HEK293T (cell line): ENCODE results near the gene ERLIN1.

ENCODE experiments used
- CTCF ChIA-PET: fragments of 350-600 bp; formaldehyde crosslinking; extraction: SDS; loops from one replicate; lab custom pipeline; 2021; ENCODE audit warnings: antibody characterized with exemption, inconsistent platforms; lab: Yijun Ruan, JAX
- POLR2A ChIA-PET: fragments of 350-600 bp; formaldehyde crosslinking; extraction: SDS; loops from one replicate; lab custom pipeline; 2020; ENCODE audit warnings: antibody characterized with exemption, inconsistent platforms; lab: Yijun Ruan, JAX
- DNase-seq: peaks from one replicate; pipeline ENCODE4 v3.0.0; 2012; ENCODE audit warnings: mixed read lengths; ENCODE audit errors: extremely low spot score
- ARNT ChIP-seq: fragments of 450-650 bp; IDR thresholded peaks from 2 replicates; pipeline ENCODE4 v1.6.1; 2017; ENCODE audit warnings: mild to moderate bottlenecking
- BHLHE40 ChIP-seq: fragments of 450-650 bp; IDR thresholded peaks from 2 replicates; pipeline ENCODE4 v1.6.1; 2016; ENCODE audit warnings: mild to moderate bottlenecking, moderate library complexity, borderline replicate concordance
- CTBP1 ChIP-seq: fragments of 450-650 bp; IDR thresholded peaks from 2 replicates; pipeline ENCODE4 v1.6.1; 2016; ENCODE audit warnings: borderline replicate concordance
- ELF4 ChIP-seq: fragments of 450-650 bp; IDR thresholded peaks from 2 replicates; pipeline ENCODE4 v1.6.1; 2017; ENCODE audit warnings: antibody characterized with exemption
- FOXA1 ChIP-seq: fragments of 450-650 bp; IDR thresholded peaks from 2 replicates; pipeline ENCODE4 v1.6.1; 2016; ENCODE audit warnings: mild to moderate bottlenecking
- FOXK2 ChIP-seq: fragments of 450-650 bp; IDR thresholded peaks from 2 replicates; pipeline ENCODE4 v1.6.1; 2016; ENCODE audit warnings: mild to moderate bottlenecking
- FOXM1 ChIP-seq: fragments of 450-650 bp; IDR thresholded peaks from 2 replicates; pipeline ENCODE4 v1.6.1; 2017; ENCODE audit warnings: mild to moderate bottlenecking, borderline replicate concordance
- HDGF ChIP-seq: fragments of 450-650 bp; IDR thresholded peaks from 2 replicates; pipeline ENCODE4 v1.6.1; 2017; ENCODE audit warnings: antibody characterized with exemption, borderline replicate concordance
- L3MBTL2 ChIP-seq: fragments of 450-650 bp; conservative IDR thresholded peaks from 2 replicates; pipeline ENCODE4 v1.6.1; 2016; ENCODE audit warnings: mild to moderate bottlenecking
- LEF1 ChIP-seq: fragments of 450-650 bp; IDR thresholded peaks from 2 replicates; pipeline ENCODE4 v1.6.1; 2017; ENCODE audit warnings: mild to moderate bottlenecking, borderline replicate concordance
- NFRKB ChIP-seq: fragments of 450-650 bp; IDR thresholded peaks from 2 replicates; pipeline ENCODE4 v1.6.1; 2016; ENCODE audit warnings: mild to moderate bottlenecking, moderate library complexity
- SP1 ChIP-seq: fragments of 450-650 bp; IDR thresholded peaks from 2 replicates; pipeline ENCODE4 v1.6.1; 2017
- SUZ12 ChIP-seq: fragments of 450-650 bp; IDR thresholded peaks from 2 replicates; pipeline ENCODE4 v1.6.1; 2016; ENCODE audit warnings: mild to moderate bottlenecking
- TARDBP ChIP-seq: fragments of 450-650 bp; IDR thresholded peaks from 2 replicates; pipeline ENCODE4 v1.6.1; 2016
- ZNF384 ChIP-seq: fragments of 450-650 bp; IDR thresholded peaks from 2 replicates; pipeline ENCODE4 v1.6.1; 2016
- TF ChIP-seq, protein P1 (sequence below): fragments of 450-650 bp; IDR thresholded peaks from 2 replicates; pipeline ENCODE4 v1.6.1; 2016

The ERLIN1 gene

GRCh38 chr10:100122780-100123179 is 63.0 kb downstream of the ERLIN1 start:
- CTCF ChIA-PET, result interaction anchor here (0.8 kb wide), 1 partner anchor 13 kb away, joined by 4 read pairs; no protein-coding TSS in a partner anchor
- POLR2A ChIA-PET, result no interaction called here
- TF ChIP-seq FOXM1, result no peak
- no peak for TF ChIP-seq SP1
- TF ChIP-seq, protein P1, sequence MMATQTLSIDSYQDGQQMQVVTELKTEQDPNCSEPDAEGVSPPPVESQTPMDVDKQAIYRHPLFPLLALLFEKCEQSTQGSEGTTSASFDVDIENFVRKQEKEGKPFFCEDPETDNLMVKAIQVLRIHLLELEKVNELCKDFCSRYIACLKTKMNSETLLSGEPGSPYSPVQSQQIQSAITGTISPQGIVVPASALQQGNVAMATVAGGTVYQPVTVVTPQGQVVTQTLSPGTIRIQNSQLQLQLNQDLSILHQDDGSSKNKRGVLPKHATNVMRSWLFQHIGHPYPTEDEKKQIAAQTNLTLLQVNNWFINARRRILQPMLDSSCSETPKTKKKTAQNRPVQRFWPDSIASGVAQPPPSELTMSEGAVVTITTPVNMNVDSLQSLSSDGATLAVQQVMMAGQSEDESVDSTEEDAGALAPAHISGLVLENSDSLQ, result no peak
- no peak for TF ChIP-seq TARDBP
- no peak for TF ChIP-seq FOXK2
- TF ChIP-seq SUZ12, result no peak
- no peak for TF ChIP-seq NFRKB
- no peak for TF ChIP-seq ZNF384
- DNase-seq, result no peak

DNA sequence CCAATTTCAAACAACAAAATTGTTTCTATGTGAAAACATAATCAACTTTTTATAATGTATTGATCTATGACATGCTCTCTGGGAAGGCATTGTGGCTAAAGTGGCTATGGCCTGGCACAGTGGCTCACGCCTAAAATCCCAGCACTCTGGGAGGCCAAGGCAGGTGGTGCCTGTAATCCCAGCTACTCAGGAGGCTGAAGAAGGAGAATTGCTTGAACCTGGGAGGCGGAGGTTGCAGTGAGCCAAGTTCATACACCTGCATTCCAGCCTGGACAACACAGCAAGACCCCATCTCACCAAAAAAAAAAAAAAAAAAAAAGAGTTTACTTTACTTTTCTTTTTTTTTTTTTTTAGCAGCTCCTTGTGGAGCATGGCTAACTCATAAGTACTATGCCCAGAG is 65.3 kb downstream of the ERLIN1 start:
- no peak for DNase-seq
- no peak for TF ChIP-seq L3MBTL2
- TF ChIP-seq FOXM1, result no peak
- TF ChIP-seq FOXK2, result no peak
- no peak for TF ChIP-seq SUZ12
- TF ChIP-seq, protein P1, result no peak
- TF ChIP-seq BHLHE40, result no peak
- TF ChIP-seq ZNF384, result no peak
- no peak for TF ChIP-seq ARNT
- no peak for TF ChIP-seq CTBP1
- TF ChIP-seq TARDBP, result no peak
- TF ChIP-seq HDGF, result no peak
- no peak for TF ChIP-seq LEF1
- no peak for TF ChIP-seq FOXA1
- no peak for TF ChIP-seq ELF4
- TF ChIP-seq SP1, result no peak
- TF ChIP-seq NFRKB, result no peak
- CTCF ChIA-PET, result interaction anchor here (0.6 to 1.5 kb wide), 2 partner anchors 8 to 275 kb away, joined by 3 to 5 read pairs; no protein-coding TSS in a partner anchor
- POLR2A ChIA-PET, result no interaction called here

DNA sequence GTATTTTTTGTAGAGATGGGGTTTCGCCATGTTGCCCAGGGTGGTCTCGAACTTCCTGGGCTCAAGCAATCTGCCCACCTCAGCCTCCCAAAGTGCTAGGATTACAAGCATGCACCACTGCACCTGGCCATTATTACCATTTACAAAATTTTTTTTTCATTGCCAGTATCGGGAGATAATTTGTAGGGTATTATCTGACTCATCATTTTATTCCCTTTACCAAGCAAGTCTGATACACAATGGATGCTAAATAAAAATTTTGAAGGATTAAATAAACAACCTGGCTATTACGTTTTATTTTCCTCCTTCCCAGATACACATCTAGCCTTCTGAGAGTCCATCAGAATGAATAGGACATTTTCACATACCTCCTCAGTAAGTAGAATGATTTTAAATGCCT is 66.1 kb downstream of the ERLIN1 start:
- no peak for TF ChIP-seq FOXK2
- TF ChIP-seq ZNF384, result no peak
- no peak for TF ChIP-seq FOXM1
- no peak for TF ChIP-seq SP1
- TF ChIP-seq L3MBTL2, result no peak
- no peak for TF ChIP-seq ELF4
- TF ChIP-seq TARDBP, result no peak
- TF ChIP-seq, protein P1, result no peak
- TF ChIP-seq FOXA1, result no peak
- no peak for TF ChIP-seq BHLHE40
- no peak for TF ChIP-seq CTBP1
- no peak for TF ChIP-seq SUZ12
- no peak for TF ChIP-seq ARNT
- no peak for TF ChIP-seq LEF1
- no peak for TF ChIP-seq NFRKB
- TF ChIP-seq HDGF, result no peak
- ChIA-PET CTCF (interaction anchor here (1.5 kb wide), 1 partner anchor 274 kb away, joined by 5 read pairs; no protein-coding TSS in a partner anchor), POLR2A (no interaction called here)
- no peak for DNase-seq

DNA sequence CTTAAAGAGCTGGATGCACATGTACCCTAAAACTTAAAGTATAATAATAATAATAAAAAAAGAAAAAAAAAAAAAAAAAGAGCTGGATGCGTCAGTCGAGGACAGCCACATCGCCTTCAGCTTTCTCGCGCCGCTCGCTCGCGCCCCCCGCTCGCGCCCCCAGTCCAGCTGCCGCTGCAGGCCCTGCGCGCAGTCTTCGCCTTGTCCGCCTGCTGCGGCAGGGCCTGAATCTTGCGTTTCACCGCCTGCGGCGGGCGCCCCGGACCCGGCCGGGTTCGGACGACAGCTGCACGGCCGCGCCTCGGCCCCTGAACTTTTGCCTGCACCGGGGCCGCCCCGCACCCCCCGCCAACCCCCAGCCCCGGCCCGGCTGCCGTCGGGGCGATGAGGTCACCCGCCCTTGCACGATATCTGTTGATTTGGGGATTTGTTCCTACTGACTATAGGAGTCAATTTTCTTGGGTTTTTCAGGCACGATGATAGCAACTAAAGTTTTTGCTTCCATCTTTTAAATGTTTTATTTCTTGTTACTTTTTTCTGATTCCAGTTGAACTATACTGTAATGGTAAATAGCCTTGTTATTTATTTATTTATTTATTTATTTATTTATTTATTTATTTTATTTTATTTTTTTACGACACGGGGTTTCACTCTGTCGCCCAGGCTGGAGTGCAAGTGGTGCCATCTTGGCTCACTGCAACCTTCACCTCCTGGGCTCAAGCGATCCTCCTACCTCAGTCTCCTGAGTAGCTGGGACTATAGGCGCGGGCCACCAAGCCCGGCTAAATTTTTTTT is 70.7 kb downstream of the ERLIN1 start:
- no peak for DNase-seq
- TF ChIP-seq ZNF384, result no peak
- no peak for TF ChIP-seq SP1
- TF ChIP-seq FOXK2, result no peak
- no peak for TF ChIP-seq BHLHE40
- TF ChIP-seq ELF4, result no peak
- TF ChIP-seq, protein P1, result no peak
- TF ChIP-seq ARNT, result no peak
- no peak for TF ChIP-seq LEF1
- TF ChIP-seq L3MBTL2, result no peak
- no peak for TF ChIP-seq HDGF
- no peak for TF ChIP-seq FOXM1
- no peak for TF ChIP-seq NFRKB
- TF ChIP-seq SUZ12, result no peak
- TF ChIP-seq TARDBP, result no peak
- no peak for TF ChIP-seq FOXA1
- no peak for TF ChIP-seq CTBP1
- POLR2A ChIA-PET, result no interaction called here
- CTCF ChIA-PET, result no interaction called here

DNA sequence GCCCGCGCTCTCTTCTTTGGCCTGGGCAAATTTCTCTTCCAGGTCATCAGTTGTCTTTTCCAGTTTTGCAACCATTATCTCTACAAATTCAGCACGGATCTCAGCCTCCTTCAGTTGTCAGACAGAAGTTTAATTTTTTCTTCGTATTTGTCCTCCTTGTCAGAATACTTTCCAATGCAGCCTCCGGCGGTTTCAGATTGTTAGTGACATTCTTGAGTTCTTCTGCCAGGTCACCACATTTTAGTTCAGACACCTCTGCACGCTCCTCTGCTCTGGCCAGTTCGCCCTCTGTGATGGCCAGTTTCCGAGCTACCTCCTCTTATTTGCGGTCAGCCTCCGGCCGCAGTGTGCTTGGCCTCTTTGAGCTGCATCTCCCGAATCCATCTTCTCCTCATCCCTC is 71.4 kb downstream of the ERLIN1 start:
- CTCF ChIA-PET, result no interaction called here
- TF ChIP-seq ELF4 (no peak), FOXM1 (no peak), TARDBP (no peak), NFRKB (no peak), ARNT (no peak), L3MBTL2 (no peak), ZNF384 (no peak), HDGF (no peak), FOXA1 (no peak), SUZ12 (no peak), LEF1 (no peak), CTBP1 (no peak), SP1 (no peak), BHLHE40 (no peak), FOXK2 (no peak)
- TF ChIP-seq, protein P1, result no peak
- DNase-seq, result no peak
- POLR2A ChIA-PET, result no interaction called here
